ENCODE data around the gene FAM149B1.

DNA sequence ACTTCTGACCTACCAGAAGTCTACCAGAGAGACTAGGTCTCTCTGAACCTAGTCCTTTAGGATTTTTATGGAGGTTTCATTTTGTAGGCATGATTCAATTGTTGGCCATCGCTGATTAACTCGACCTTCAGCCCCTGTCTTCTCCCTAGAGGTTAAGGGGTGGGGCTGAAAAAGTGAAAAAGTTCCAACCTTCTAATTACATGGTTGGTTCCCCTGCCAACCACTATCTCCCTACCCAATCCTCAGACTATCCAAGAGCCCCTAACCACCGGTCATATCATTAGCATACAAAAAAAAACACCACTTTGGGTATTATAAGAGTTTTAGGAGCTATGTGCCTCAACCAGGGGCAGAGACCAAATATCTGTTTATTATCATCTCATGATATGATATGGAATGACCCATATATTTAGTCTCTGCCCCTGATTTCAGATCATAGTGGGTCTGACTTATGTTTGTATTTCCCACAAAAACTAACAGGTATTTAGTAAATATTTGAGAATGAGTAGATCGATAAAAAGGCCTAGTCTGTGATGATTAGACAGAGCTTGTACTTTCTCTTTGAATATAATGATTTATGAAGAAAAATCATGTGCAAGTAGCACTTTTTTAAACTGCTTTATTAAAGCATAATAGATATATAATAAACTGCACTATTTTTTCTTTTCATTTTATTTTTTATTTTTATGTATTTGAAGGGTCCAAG is 43.3 kb downstream of the FAM149B1 start:
- no peak for TF ChIP-seq CTCF (optimal IDR thresholded peaks at IDR 0.05 in 1 of 3, IDR thresholded peaks at IDR 0.05 in 1 of 3, conservative IDR thresholded peaks at IDR 0.05 in 1 of 3; ENCODE audit: extremely low read depth in 1 of 3, insufficient read depth in 2 of 3, low read length in 3 of 3)
- TF ChIP-seq EZH2 (IDR thresholded peaks at IDR 0.05; ENCODE audit: low read length): no peak

All from keratinocyte (primary cell).